GM19099 (cell line): ENCODE results near the gene SPNS2.

Experiments used
- POLR2A ChIP-seq: IDR thresholded peaks from 3 replicates; pipeline ENCODE4 v1.6.1; 2011; ENCODE audit warnings: low read depth; ENCODE audit not compliant: insufficient read length; ENCODE audit errors: extremely low read depth

The SPNS2 gene

GRCh38 chr17:4488989-4489595 is 9.6 kb upstream of the SPNS2 start:
- TF ChIP-seq POLR2A: no peak

GRCh38 chr17:4490109-4490591 is 8.5 kb upstream of the SPNS2 start:
- no peak for TF ChIP-seq POLR2A

GRCh38 chr17:4490637-4491061 is 8.0 kb upstream of the SPNS2 start:
- TF ChIP-seq POLR2A: no peak

GRCh38 chr17:4492721-4493561 is 5.7 kb upstream of the SPNS2 start:
- no peak for TF ChIP-seq POLR2A

GRCh38 chr17:4497101-4497824 is 1.4 kb upstream of the SPNS2 start:
- TF ChIP-seq POLR2A: no peak

- no peak for TF ChIP-seq POLR2A
Observed at GRCh38 chr17:4499431-4500190, 930 bp downstream of the SPNS2 start.

GRCh38 chr17:4500191-4500571 is 1.5 kb downstream of the SPNS2 start:
- TF ChIP-seq POLR2A: no peak

- TF ChIP-seq POLR2A: no peak
Observed at GRCh38 chr17:4501295-4501949, 2.7 kb downstream of the SPNS2 start.

- no peak for TF ChIP-seq POLR2A
Observed at GRCh38 chr17:4502466-4503154, 3.9 kb downstream of the SPNS2 start.

GRCh38 chr17:4503283-4504025 is 4.8 kb downstream of the SPNS2 start:
- no peak for TF ChIP-seq POLR2A

- TF ChIP-seq POLR2A: no peak
Observed at GRCh38 chr17:4504188-4504587, 5.5 kb downstream of the SPNS2 start.

- TF ChIP-seq POLR2A: no peak
Observed at GRCh38 chr17:4505187-4505586, 6.5 kb downstream of the SPNS2 start.

- no peak for TF ChIP-seq POLR2A
Observed at GRCh38 chr17:4506175-4506813, 7.6 kb downstream of the SPNS2 start.

GRCh38 chr17:4506892-4507291 is 8.2 kb downstream of the SPNS2 start:
- TF ChIP-seq POLR2A: no peak
